ENCODE data around the gene ARHGAP24. TPM values are rescaled to one million over a fixed set of nuclear protein-coding genes. Genes with fewer than 3 reads are reported as not detected.

The ARHGAP24 gene
- total and polyA plus RNA-seq, 10 of the 15 experiments (the other 5 are each of a cell fraction or from before 2014, with no cell fraction given) = 0.10 to 4.2 (median 0.52) TPM

DNA sequence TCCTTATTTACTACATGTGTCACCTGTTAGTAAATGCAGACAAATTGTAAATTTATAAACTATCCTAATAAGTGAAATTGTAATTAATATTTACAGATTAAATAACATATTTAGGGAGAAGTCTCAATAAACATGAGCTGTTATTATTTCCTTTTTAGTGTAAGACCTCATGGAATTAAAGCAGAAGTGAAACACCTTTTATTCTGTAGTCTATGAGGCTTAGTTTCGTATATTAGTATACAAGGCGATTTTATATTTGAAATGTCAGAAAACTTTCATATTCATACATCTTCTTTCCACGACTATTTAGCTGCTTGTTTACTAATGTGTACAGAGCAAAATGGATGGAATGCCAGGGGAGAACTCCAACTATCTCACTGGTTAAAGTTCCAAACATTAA, 414.4 kb downstream of the ARHGAP24 start:
- POLR2A ChIA-PET = no interaction called here
- Histone ChIP-seq H3K9ac (ENCODE audit: control insufficient read depth, insufficient read depth, low read length) (no peak overlapping the region), H3K79me2 (ENCODE audit: control insufficient read depth, insufficient read depth, low read length) (no peaks in the 10 kb centered on the region), H3K9me3 (replicated peaks; ENCODE audit: control insufficient read depth, insufficient read depth, low read length) (no peaks in the 10 kb centered on the region), H3K4me2 (ENCODE audit: control insufficient read depth, insufficient read depth) (no peak overlapping the region), H3K36me3 (ENCODE audit: control insufficient read depth in 2 of 2, insufficient read depth in 2 of 2, low read length in 1 of 2) (no peaks in the 10 kb centered on the region), H3K4me3 (no peak overlapping the region), H3K4me1 (ENCODE audit: control insufficient read depth, insufficient read depth, low read length) (no peaks in the 10 kb centered on the region), H4K20me1 (ENCODE audit: control insufficient read depth, insufficient read depth) (no peaks in the 10 kb centered on the region), H3K27me3 (replicated peaks in 1 of 2; ENCODE audit: control insufficient read depth in 2 of 2, insufficient read depth in 2 of 2, low read length in 1 of 2) (no peaks in the 10 kb centered on the region), H3K27ac (ENCODE audit: control insufficient read depth, insufficient read depth) (no peak overlapping the region), H2AFZ (ENCODE audit: control insufficient read depth, low read depth, low read length) (no peak overlapping the region)
- intact Hi-C loops (cut with micrococcal nuclease; ENCODE audit: unreplicated experiment) (no loop called here), in situ Hi-C loops (cut with MboI) (no loop called here)
- ATAC-seq (0 out of 3 replicates have a peak, but pooled peaks have one; percentile 23), FAIRE-seq (no peak), DNase-seq (ENCODE audit: low read depth, low spot score) (no peak)
- peak; percentile 23; the same call in 1 of the 2 replicates for TF ChIP-seq SPI1 (IDR thresholded peaks at IDR 0.05; ENCODE audit: borderline replicate concordance, insufficient read depth, low read depth, low read length)
- no peak for TF ChIP-seq ZNF207 (IDR thresholded peaks at IDR 0.05; ENCODE audit: borderline replicate concordance)
- CTCF ChIA-PET = no interaction called here
- RAD21 ChIA-PET (ENCODE audit: unreplicated experiment) = no interaction called here
- SMC1A ChIA-PET (ENCODE audit: uncharacterized antibody, unreplicated experiment) = no interaction called here
- no TSS peak for BruUV-seq (replicated peaks)
- 41% methylated on average over 3 of the region's 3 CpGs for WGBS (ENCODE audit: insufficient coverage, insufficient replicate concordance, low lambda C conversion rate, missing lambda C conversion rate)

- TF ChIP-seq SUZ12 (IDR thresholded peaks at IDR 0.05; ENCODE audit: unreplicated experiment) (no peak), SREBF1 (IDR thresholded peaks at IDR 0.05; ENCODE audit: low read length) (no peak), TAF1 (IDR thresholded peaks at IDR 0.05; ENCODE audit: borderline replicate concordance, low read depth, low read length) (no peak), RAD21 (IDR thresholded peaks at IDR 0.05; ENCODE audit: insufficient read depth, low read depth, low read length) (no peak), CBX5 (IDR thresholded peaks at IDR 0.05; ENCODE audit: low read depth) (no peak), SMAD1 (IDR thresholded peaks at IDR 0.05; ENCODE audit: low read depth, partially characterized antibody) (no peak), EP300 (IDR thresholded peaks at IDR 0.05; ENCODE audit: borderline replicate concordance in 1 of 2, control insufficient read depth in 1 of 2, low read depth in 2 of 2, low read length in 2 of 2) (no peak), ZNF217 (IDR thresholded peaks at IDR 0.05) (no peak), KLF5 (IDR thresholded peaks at IDR 0.05; ENCODE audit: partially characterized antibody) (no peak), BCL11A (IDR thresholded peaks at IDR 0.05; ENCODE audit: low read depth, low read length) (no peak), POU2F2 (IDR thresholded peaks at IDR 0.05; ENCODE audit: borderline replicate concordance, low read depth, low read length) (no peak)
- intact Hi-C loops (cut with micrococcal nuclease; ENCODE audit: unreplicated experiment) (no loop called here), in situ Hi-C loops (cut with MboI) (no loop called here)
- POLR2A ChIA-PET = no interaction called here
- Histone ChIP-seq H3K79me2 (ENCODE audit: control insufficient read depth, insufficient read depth, low read length) (no peaks in the 10 kb centered on the region), H3K9ac (ENCODE audit: control insufficient read depth, insufficient read depth, low read length) (no peak overlapping the region), H4K20me1 (ENCODE audit: control insufficient read depth, insufficient read depth) (no peaks in the 10 kb centered on the region), H3K9me3 (replicated peaks; ENCODE audit: control insufficient read depth, insufficient read depth, low read length) (no peaks in the 10 kb centered on the region), H3K4me3 (no peak overlapping the region), H3K27me3 (replicated peaks in 1 of 2; ENCODE audit: control insufficient read depth in 2 of 2, insufficient read depth in 2 of 2, low read length in 1 of 2) (no peaks in the 10 kb centered on the region), H3K27ac (ENCODE audit: control insufficient read depth, insufficient read depth) (no peak overlapping the region), H3K36me3 (ENCODE audit: control insufficient read depth in 2 of 2, insufficient read depth in 2 of 2, low read length in 1 of 2) (no peaks in the 10 kb centered on the region), H3K4me1 (ENCODE audit: control insufficient read depth, insufficient read depth, low read length) (no peaks in the 10 kb centered on the region), H3K4me2 (ENCODE audit: control insufficient read depth, insufficient read depth) (no peak overlapping the region), H2AFZ (ENCODE audit: control insufficient read depth, low read depth, low read length) (no peak overlapping the region)
- ATAC-seq (no peak), DNase-seq (ENCODE audit: low read depth, low spot score) (no peak), FAIRE-seq (no peak)
- CTCF ChIA-PET = no interaction called here
- WGBS (ENCODE audit: insufficient coverage, insufficient replicate concordance, low lambda C conversion rate, missing lambda C conversion rate) = 2% methylated on average over 3 of the region's 3 CpGs
- SMC1A ChIA-PET (ENCODE audit: uncharacterized antibody, unreplicated experiment) = no interaction called here
- RAD21 ChIA-PET (ENCODE audit: unreplicated experiment) = no interaction called here
- BruUV-seq (replicated peaks) = no TSS peak
Observed at GRCh38 chr4:85895755-85896154, 420.8 kb downstream of the ARHGAP24 start.
